ENCODE data around the gene CDYL. TPM values are rescaled to one million over a fixed set of nuclear protein-coding genes. Genes with fewer than 3 reads are reported as not detected.
A peak's percentile ranks its signal among the peaks of the same experiment; 100 is the strongest.

The CDYL gene
- total RNA-seq, 2 donors from 2014 or later, result 55.1 to 58.2 TPM

- Mint-ChIP-seq H3K9me3 (no peaks in the 10 kb centered on the region), H3K27ac (no peak overlapping the region), H3K36me3 (ENCODE audit: low read depth) (peaks cover 4% of the 10 kb centered on the region), H3K4me3 (no peak overlapping the region), H3K4me1 (peaks cover 34% of the 10 kb centered on the region), H3K27me3 (ENCODE audit: insufficient read depth) (no peaks in the 10 kb centered on the region)
- peaks cover 10% of the 10 kb centered on the region for H3K36me3 ChIP-seq (ENCODE audit: control insufficient read depth, insufficient read depth, low read length)
- 81 to 90% methylated on average over 2 to 5 of the region's 5 CpGs for WGBS, 2 experiments (ENCODE audit: insufficient coverage in 1 of 2, insufficient read length in 1 of 2)
- H3K4me1 ChIP-seq (ENCODE audit: control insufficient read depth, insufficient read depth, low read length), result peaks cover 10% of the 10 kb centered on the region
- H3K27ac ChIP-seq (ENCODE audit: low read depth, low read length), result no peak overlapping the region
- no peak overlapping the region for H3K4me3 ChIP-seq (ENCODE audit: low read length)
- TF ChIP-seq CTCF (conservative IDR thresholded peaks at IDR 0.05), result no peak
- H3K9ac ChIP-seq (ENCODE audit: extremely low read depth, low read length, poor library complexity, severe bottlenecking), result no peak overlapping the region
- peaks cover 14% of the 10 kb centered on the region for H3K9me3 ChIP-seq (ENCODE audit: control insufficient read depth, low read length)
- no peaks in the 10 kb centered on the region for H3K27me3 ChIP-seq (ENCODE audit: control insufficient read depth, insufficient read depth, low read length, poor library complexity, severe bottlenecking)
- no peak for DNase-seq
Measured at GRCh38 chr6:4803343-4803744, 27.1 kb downstream of the CDYL start.

GRCh38 chr6:4804095-4804494 lies 27.9 kb downstream of the CDYL start:
- peak; percentile 45 for DNase-seq
- no peak overlapping the region for H3K27ac ChIP-seq (ENCODE audit: low read depth, low read length)
- no peaks in the 10 kb centered on the region for H3K27me3 Mint-ChIP-seq (ENCODE audit: insufficient read depth)
- WGBS, 2 experiments (ENCODE audit: insufficient coverage in 1 of 2, insufficient read length in 1 of 2), result 87 to 89% methylated on average over 3 to 6 of the region's 6 CpGs
- H3K4me3 Mint-ChIP-seq, result no peak overlapping the region
- no peaks in the 10 kb centered on the region for H3K9me3 Mint-ChIP-seq
- no peak overlapping the region for H3K27ac Mint-ChIP-seq
- peaks cover 10% of the 10 kb centered on the region for H3K4me1 ChIP-seq (ENCODE audit: control insufficient read depth, insufficient read depth, low read length)
- no peak overlapping the region for H3K9ac ChIP-seq (ENCODE audit: extremely low read depth, low read length, poor library complexity, severe bottlenecking)
- peaks cover 12% of the 10 kb centered on the region for H3K9me3 ChIP-seq (ENCODE audit: control insufficient read depth, low read length)
- TF ChIP-seq CTCF (conservative IDR thresholded peaks at IDR 0.05), result no peak
- H3K36me3 ChIP-seq (ENCODE audit: control insufficient read depth, insufficient read depth, low read length), result peaks cover 12% of the 10 kb centered on the region
- no peaks in the 10 kb centered on the region for H3K27me3 ChIP-seq (ENCODE audit: control insufficient read depth, insufficient read depth, low read length, poor library complexity, severe bottlenecking)
- no peak overlapping the region for H3K4me3 ChIP-seq (ENCODE audit: low read length)
- peaks cover 6% of the 10 kb centered on the region for H3K36me3 Mint-ChIP-seq (ENCODE audit: low read depth)
- H3K4me1 Mint-ChIP-seq, result peaks cover 31% of the 10 kb centered on the region

GRCh38 chr6:4805553-4806336 lies 29.5 kb downstream of the CDYL start:
- TF ChIP-seq CTCF (conservative IDR thresholded peaks at IDR 0.05), result peak; percentile 82
- no peaks in the 10 kb centered on the region for H3K9me3 ChIP-seq (ENCODE audit: control insufficient read depth, low read length)
- WGBS, 2 experiments (ENCODE audit: insufficient coverage in 1 of 2, insufficient read length in 1 of 2), result 74 to 87% methylated on average over 6 to 18 of the region's 18 CpGs
- peaks cover 12% of the 10 kb centered on the region for H3K36me3 ChIP-seq (ENCODE audit: control insufficient read depth, insufficient read depth, low read length)
- H3K4me1 Mint-ChIP-seq, result peaks cover 27% of the 10 kb centered on the region
- H3K4me3 ChIP-seq (ENCODE audit: low read length), result peak overlapping the region; percentile 61
- H3K27me3 Mint-ChIP-seq (ENCODE audit: insufficient read depth), result no peaks in the 10 kb centered on the region
- no peaks in the 10 kb centered on the region for H3K9me3 Mint-ChIP-seq
- peaks cover 10% of the 10 kb centered on the region for H3K4me1 ChIP-seq (ENCODE audit: control insufficient read depth, insufficient read depth, low read length)
- H3K36me3 Mint-ChIP-seq (ENCODE audit: low read depth), result peaks cover 6% of the 10 kb centered on the region
- no peak overlapping the region for H3K9ac ChIP-seq (ENCODE audit: extremely low read depth, low read length, poor library complexity, severe bottlenecking)
- peak; percentile 92 for DNase-seq
- H3K27ac ChIP-seq (ENCODE audit: low read depth, low read length), result no peak overlapping the region
- H3K27ac Mint-ChIP-seq, result peak overlapping the region; percentile 80
- H3K4me3 Mint-ChIP-seq, result no peak overlapping the region
- no peaks in the 10 kb centered on the region for H3K27me3 ChIP-seq (ENCODE audit: control insufficient read depth, insufficient read depth, low read length, poor library complexity, severe bottlenecking)

Data from endodermal cell (in vitro differentiated cells).